GM11168 (cell line): ENCODE measurements around the gene ANO3.
"Not testable (repeated sequence)": the region's sequence is repeated elsewhere in the genome, so short reads cannot be mapped to it uniquely, and the experiment has no call there.

Source experiments
- in situ Hi-C: fragments of 300-500 bp; cut with MboI; formaldehyde crosslinking; loops from one replicate; pipeline ENCODE4 v1.12.0; 2022; ENCODE audit warnings: low sequenced_read_pairs; ENCODE audit not compliant: unreplicated experiment

The ANO3 gene

DNA sequence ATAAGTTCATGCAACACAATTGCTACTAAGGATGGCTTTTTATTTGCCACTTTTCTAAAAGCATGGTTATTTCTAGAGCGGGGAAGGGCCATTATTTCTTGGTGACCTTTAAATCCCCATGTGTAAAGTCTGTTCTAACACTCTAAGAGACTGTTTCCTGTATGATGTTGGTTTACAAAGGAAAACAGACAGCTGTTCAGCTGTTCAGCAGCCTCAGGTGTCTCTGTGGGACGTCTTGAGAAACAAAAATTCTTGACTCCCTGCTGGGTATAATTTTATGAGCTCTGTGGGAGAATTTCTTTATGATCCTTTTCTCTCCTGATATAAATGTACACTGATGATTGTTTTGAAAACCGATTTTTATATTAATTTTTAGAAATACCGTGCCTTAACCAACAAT lies 226.3 kb downstream of the ANO3 start:
- in situ Hi-C loops, result no loop called here

DNA sequence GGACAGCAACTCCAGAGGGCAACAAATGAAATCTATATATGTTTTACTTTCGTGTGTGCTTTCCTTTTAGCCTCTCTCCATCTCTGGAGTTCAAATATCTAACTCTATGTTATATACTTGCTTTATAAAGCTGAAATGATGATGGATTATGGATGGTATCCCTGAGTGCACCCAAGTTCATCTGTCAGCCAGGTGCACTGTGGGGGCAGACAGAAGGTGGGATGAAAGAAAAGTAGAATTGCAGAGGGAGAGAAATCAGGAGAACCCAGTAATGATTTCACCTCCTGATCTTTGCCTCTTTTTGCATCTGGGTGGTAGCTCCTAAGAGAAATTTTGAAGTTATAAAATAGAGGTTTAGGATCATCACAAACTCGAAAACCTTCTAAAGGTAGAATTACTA lies 237.7 kb downstream of the ANO3 start:
- in situ Hi-C loops, result no loop called here

DNA sequence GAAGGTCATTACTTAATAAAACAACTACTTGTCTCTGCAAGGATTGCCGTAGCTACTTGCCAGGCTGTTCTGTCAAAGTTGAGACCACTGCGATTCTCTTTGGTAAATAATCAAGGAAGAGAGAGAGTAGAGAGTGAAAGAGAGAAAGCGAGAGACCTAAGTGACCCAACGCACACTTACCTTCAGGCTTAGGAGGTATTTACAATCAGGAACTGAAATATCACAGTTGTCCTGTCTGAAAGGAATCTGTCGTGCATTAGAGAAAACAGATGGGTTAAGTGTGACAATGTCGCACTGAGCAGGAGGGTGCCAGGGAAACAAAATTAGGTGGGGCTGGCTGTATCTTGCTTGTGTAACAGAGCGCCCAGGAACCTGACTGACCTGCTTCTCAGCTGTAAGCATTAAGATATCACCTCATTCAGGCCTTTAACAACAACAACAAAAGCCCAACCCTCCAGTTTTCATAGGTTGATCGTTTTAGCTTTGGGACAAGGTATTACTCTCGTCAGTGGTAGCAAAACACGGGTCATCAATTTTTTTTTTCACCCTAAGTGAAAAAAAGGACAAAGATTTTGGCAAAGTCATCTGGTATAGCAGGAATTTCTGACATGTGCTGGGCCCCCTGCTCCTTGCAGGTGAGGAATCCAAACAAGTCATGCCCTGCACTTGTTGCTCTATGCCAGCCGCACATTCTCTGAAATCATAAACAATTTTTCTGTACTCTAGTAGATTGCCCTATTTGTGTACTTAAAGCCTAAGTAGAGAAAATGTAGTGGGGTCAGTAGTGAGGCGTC lies 240.1 kb downstream of the ANO3 start, which contains the start of gene MUC15:
Gene MUC15, minus strand, starts transcription at position 403 of the 794 bp plus-strand sequence. CDS start 5,169 bp downstream, outside the sequence.
- in situ Hi-C loops, result no loop called here

DNA sequence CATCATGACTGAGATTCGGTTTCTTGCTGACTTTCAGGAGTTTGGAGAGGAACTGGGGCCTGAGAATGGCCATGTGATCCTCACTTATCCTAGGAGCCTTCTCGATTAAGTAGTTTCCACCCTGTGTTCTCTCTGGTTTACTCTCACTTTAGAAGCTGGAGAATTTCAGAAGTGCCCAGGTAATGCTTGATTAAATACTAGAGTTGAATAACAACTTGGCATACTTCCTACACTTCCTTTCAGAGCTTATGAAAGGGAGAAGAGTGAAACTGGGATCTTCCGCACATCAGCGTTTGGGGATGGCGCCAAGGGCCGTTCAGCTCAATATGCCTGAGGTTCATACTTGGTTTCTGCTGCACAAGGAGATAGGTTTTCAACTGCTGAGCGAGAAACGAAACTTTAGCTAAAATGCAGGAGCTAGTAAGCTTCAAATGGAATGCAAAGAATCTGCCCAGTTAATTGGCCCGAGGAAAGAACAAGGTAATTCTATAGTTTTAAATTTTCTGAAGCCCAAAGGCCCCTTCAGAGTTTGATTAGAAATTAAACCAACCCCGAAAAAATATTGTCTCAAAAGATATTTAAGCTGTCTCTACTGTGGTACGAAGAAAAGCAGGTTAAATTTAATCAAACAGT lies 241.0 kb downstream of the ANO3 start:
- in situ Hi-C loops, result no loop called here

DNA sequence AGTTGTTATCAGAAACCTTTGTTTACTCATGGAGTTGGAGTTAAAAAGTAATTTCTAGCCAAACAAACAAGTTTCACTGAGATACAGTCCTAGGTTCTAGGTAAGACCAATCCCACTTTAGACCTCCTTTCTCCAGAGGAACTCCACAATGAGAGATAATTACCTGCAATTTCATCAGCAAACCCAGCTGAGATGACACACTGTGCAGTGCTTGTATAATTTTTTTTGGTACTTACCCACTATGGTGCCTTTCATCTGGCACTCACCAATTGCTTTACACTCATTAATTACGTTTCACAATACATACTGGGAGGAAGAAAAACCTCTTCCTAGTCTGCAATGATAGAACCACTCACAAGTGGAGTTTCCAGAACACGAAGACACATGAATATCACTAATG lies 242.0 kb downstream of the ANO3 start:
- in situ Hi-C loops, result no loop called here

DNA sequence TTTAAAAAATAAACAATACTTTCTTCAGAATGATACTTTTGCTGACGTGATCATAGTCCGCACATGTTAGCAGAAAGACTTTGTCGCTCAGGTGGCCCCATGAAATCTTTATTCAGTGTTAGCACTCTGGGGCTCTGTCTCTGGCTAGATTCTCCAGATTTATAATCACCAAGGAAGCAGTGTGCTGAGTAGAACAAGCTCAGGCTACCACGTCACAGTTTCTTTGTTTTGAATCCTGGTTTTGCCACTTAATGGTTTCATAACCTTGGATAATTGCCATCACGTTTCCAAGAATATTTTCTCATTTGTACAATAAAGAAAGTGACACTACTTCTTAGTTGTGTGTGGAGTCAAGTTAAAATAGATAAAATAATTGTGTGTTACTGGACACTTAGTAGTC lies 244.0 kb downstream of the ANO3 start:
- in situ Hi-C loops, result no loop called here

DNA sequence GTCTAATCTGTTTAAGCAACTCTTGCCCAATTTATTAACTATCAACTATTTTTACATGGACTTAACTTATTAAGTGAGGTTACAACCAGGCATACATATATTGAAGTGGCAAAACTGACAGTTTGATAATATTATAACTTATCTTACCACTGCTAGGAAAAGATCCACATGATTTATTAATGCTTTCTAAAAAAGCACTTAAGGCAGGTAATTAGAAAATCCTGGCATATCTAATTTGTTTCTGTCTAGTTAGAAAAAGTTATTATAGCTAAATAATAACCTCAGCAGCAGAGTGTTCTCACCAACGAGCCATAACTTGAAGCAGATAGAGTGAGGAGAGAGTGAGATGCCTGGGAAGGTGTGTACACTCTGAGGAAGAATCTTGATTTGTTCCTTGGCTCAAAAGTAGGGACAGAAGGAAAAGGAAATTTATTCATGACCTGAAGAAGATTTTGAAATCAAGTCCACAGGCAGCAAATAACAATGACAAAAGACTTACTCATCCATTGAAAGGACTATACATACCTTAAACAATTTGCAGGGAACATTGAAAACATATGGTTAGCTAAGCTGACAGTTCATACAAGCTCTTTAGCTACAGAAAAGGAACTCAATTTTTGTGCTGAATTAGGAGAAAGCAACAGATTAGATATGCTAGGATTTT lies 247.2 kb downstream of the ANO3 start:
- in situ Hi-C loops, result no loop called here

DNA sequence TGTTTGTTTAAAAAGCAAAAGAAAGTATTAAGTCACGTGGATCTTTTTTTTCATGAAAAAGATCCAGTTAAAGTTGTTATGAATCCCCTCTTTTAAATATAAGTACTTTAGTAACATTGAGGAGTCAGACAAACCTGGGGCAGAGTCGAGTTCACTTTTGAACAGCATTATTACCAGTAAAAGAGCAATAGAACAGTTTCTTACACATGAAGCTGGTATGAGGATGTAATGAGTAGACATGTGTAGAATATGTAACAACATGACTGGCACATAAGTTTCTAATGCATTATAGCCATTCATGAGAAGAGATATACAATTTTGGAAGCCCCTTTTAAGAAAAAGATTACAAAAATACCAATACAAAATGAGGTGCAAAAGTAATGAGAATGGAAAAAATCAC lies 247.8 kb downstream of the ANO3 start:
- in situ Hi-C loops, result no loop called here

DNA sequence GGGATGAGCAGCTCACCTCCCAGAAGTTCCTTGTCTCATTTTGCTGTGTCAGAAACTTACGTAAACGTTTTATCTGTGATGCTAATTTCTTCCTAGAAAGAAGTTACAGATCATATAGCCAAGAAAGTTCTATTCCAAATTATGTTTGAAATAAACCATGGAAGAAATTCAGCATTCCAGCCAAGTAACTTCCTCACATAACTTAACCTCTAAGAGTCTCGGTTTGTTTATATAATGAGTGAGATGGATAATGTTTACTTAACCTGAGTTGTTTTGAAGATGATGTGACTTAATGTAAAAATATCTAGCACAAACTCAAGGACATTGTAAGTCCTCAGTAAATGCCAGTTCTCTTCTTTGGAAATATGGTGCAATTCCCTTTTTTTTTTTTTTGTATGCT lies 249.0 kb downstream of the ANO3 start:
- in situ Hi-C loops, result no loop called here

DNA sequence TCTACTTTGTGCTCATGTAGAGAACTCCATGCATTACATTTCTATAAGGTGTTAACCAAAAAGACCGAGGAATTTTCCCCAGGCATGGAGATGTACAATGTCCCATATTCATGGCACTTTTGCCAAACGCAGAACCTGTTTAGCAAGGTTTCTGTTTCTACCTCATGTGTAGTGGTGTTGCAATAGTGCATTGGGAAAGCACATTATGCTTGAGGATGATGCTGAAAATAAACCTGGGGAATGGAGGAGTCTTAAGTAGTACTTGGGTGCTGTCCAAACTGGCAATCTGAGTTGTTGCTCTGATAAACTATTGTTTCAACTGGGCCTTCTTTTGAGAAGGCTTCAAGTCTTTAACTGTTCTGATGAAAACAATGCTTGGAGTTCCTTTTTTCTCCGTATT lies 251.6 kb downstream of the ANO3 start:
- in situ Hi-C loops, result no loop called here

DNA sequence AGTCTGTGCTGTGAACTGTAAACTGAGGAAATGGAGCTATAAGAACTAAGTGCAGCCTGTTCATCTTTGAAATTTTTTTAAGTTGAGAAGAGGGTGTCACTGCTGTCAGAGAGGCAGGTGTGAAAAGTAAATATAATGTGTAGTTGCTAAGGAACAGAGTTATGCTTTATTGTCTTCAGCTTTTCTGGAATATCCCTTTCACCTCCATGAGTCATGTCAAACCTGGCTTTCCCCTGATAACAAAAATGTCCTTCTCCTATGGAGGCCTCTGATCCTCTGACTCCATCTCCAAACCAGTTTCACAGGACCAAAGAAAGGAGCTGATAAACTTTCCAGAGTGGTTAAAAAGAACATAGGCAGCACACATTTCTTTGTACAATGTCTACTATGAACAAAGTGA lies 252.9 kb downstream of the ANO3 start:
- in situ Hi-C loops, result no loop called here

DNA sequence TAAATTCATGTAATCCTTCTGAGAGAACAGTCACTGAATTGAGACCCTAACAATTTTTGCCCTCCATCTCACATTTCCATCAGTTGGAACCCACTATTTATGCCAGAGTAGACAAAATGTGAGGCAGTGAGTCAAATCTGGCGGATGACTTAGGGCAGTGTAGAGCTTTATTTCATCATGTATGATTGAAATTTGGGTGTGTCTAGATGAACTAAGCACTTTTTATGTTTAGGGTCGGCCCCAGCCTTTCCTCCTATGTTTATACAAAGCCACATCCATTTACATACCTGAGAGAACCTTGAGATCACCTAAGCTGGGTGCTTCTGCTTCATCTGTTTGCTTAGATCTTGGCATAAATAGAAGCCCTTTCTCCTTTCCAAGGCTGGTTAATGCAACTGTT lies 255.1 kb downstream of the ANO3 start:
- in situ Hi-C loops, result no loop called here

DNA sequence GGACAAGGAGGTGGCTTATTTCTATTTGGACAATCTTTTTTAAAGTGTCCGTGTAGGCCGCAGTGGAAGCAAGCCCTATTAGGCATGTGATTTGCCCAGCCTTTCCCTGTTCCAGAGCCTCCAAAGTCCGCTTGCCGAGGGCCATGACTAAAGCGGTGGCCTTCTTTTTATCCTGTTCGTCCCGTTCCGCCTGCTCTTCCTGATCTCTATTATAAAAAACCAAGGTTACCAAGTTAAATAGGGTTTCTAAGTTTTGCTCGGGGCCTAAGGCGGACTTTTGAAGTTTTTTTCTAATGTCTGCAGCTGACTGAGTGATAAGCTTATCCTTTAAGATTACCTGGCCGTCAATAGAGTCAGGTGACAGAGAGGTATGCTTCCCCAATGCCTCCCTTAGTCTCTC lies 261.8 kb downstream of the ANO3 start:
- in situ Hi-C loops, result no loop called here

DNA sequence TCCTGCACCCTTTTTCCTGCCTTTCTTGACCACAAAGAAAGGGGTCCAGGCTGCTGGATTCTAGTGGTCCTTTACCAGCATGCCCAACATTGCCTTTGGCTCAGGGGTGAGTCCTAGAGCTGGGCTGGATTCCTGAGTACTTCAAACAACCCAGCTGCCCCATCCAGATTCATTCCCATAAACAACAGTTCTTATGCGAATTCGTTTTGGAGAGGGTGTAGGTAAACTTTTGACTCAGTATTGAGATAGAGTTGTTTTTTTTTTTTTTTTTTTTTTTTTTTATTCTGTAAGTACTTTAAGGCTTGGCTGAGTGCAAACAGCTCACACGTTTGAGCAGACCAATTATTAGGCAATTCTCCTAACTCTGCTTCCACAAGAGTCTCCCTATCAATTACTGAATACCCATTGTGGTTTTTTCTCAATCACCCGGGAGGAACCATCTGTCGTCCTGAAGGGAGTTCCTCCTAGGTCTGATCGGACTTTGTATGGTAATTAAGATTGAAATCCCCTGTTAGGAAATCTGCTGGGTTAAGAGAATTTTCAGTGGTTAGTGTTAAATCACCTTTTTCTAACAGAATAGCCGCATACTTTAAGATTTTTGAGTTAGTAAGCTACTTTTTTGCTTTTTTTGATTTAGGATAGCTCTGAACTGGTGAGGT lies 263.4 kb downstream of the ANO3 start:
- in situ Hi-C loops, result not testable (repeated sequence)

DNA sequence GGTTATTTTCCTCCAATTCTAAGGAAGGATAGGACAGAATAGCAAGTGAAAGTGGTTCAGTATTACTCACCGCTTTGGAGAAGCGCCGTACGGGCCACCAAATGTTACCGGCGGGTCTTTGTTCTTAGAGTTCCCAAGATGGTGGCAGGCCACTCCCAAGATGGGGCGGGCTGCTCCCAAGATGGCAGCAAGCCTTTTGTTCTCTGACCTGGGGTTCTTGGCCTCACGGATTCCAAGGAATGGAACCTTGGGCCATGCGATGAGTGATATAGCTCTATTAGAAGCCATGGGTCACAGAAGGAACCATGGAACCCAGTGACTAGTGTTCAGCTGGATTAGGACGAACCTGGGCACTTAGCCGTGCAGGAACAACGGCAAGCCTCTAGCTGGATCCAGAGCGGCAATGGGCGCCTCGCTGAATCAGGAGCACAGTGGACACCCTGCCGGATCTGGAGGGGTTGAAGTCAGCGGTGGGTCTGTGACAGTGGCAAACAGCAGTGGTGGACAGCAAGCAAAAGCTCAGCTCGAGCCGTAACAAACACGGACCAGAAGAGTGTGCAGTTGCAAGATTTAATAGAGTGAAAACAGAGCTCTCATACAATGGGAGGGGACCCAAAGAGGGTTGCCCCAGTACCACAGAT lies 265.2 kb downstream of the ANO3 start:
- in situ Hi-C loops, result not testable (repeated sequence)

DNA sequence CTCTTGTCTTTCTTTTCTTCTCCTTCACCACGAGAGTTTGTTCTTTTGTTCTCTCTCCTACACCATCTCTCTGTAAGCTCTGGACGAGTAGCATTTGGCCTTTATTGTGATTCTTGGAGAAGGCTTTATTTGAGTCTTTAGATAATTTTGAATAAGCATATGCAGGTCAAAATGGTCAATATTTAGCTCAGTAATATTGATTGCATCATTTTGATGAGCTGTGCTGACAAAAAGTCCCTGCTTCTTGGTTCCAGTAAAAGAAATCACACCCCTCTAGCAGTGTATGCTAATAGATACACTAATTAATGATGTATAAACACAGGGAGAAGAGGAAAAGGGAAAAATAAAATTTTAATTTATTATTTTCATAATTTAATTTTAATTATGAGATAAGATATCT lies 266.0 kb downstream of the ANO3 start:
- in situ Hi-C loops, result no loop called here

DNA sequence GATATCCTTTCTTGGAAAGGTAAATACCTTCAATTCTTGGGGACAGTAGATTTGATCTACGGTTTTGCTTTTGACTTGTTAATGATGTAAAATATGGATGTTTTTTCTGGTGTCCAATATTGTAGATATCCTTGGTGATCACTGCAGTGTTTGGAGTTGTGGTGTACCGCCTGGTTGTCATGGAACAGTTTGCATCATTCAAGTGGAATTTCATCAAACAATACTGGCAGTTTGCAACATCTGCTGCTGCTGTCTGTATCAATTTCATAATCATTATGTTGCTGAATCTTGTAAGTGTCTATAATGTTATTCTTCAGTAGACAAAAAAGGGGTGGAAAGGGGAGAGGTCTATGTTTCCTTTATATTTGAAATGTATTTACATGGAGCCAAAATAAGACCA lies 267.5 kb downstream of the ANO3 start:
- in situ Hi-C loops, result no loop called here

DNA sequence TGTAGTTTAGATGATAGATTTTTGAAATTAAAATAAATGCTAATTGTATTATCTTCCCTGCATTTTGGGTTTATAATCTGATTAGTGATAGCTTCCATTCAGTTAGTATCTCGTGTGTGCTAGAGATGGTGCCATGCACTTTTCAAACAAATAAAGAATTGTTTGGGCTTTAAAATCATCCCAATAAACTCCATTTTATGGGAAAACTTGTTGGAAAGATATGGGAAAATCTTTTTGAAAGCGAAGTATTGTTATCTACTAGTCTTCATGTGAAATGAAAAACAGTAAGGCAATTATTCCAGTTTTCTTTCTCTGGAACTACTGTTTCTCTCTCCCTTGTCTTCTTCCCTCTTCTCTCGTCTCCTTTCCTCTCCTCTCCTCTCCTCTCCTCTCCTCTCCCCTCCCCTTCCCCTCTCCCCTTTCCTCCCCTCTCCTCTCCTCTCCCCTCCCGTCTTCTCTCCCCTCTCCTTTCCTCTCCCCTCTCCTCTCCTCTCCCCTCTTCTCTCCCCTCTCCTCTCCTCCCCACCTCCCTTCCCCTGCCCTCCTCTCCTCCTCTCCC lies 268.0 kb downstream of the ANO3 start:
- in situ Hi-C loops, result no loop called here

DNA sequence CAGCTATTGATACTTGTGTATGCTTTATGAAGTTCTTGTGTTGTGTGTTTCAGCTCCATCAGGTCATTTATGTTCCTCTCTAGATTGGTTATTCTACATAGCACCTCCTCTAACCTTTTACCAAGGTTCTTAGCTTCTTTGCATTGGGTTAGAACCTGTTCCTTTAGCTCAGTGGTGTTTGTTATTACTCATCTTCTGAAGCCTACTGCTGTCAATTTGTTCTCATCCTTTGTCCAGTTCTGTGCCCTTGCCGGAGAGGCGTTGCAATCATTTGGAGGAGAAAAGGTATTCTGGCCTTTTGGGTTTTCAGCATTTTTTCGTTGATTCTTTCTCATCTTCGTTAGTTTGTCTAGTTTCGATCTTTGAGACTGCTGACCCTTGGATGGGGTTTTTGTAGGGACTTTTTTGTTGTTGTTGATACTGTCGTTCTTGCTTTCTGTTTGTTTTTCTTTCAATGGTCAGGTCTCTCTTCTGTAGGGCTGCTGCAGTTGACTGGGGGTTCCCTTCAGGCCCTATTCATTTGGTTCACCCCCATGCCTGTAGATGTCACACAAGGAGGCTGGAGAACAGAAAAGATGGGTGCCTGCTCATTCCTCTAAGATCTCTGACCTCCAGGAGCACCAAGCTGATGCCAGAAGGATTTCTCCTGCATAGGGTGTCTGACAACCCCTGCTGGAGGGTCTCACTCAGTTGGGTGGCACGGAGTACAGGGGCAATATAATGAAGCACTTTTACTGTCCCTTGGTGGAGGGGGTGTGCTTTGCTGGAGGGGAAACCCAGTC lies 276.0 kb downstream of the ANO3 start:
- in situ Hi-C loops, result no loop called here
